Left cardiac atrium (tissue), 4 donors: Measurements from ENCODE around the gene PRKCE. TPM values are rescaled to one million over a fixed set of nuclear protein-coding genes. Genes with fewer than 3 reads are reported as not detected.

Experiments used
- ATAC-seq, 2 donors: fragments of 200-7000 bp; cut with Tn5 transposase; one replicate each; pipeline ENCODE4 v1.9.1; 2020; ENCODE audit warnings: mild to moderate bottlenecking in 2 of 2, moderate library complexity in 2 of 2
- DNase-seq: peaks from one replicate; pipeline ENCODE4 v3.0.0-alpha.2; 2020
- intact Hi-C, 2 donors: fragments of 100-400 bp; cut with DNase I; formaldehyde crosslinking; loops; one replicate each; pipeline versions ENCODE4 v1.14.1 to v1.15.1; 2022 to 2023
- total RNA-seq, 2 donors: library from RNA; stranded (reverse); fragmentation: NEBNext Ultra II Directional; extraction: Animal tissue kit (Norgen Biotek cat#: 25700); gene quantifications; one replicate each; pipeline ENCODE4 v1.2.1, GENCODE V29; 2021
- donor health status: DM: no; HTN: yes; CAD: no.
- donor health status: DM: no; HTN: yes; CAD: no; lungs with severe emphysema.
- donor health status: DM: yes; HTN: yes; CAD: no.
- donor health status: Dilated cardiomyopathy.

PRKCE gene
- total RNA-seq, 2 donors from 2014 or later: 17.9 to 24.8 TPM

GRCh38 chr2:46034535-46034934, 383.1 kb downstream of the PRKCE start:
- intact Hi-C loops: no loop called here
- DNase-seq: peak; percentile 74
- peak; percentile 51 to 63 for ATAC-seq

- ATAC-seq: no peak
- no peak for DNase-seq
- intact Hi-C loops: no loop called here
Observed at GRCh38 chr2:46036929-46037328, 385.5 kb downstream of the PRKCE start.

- DNase-seq: no peak
- ATAC-seq: no peak
- intact Hi-C loops: no loop called here
Observed at GRCh38 chr2:46039543-46040303, 388.2 kb downstream of the PRKCE start.

- intact Hi-C loops: no loop called here
- DNase-seq (no peak), ATAC-seq (no peak)
Observed at GRCh38 chr2:46040563-46041155, 389.2 kb downstream of the PRKCE start.

GRCh38 chr2:46041434-46041833, 390.0 kb downstream of the PRKCE start:
- no peak for DNase-seq
- ATAC-seq: no peak
- intact Hi-C loops: no loop called here

- intact Hi-C loops: no loop called here
- no peak for ATAC-seq
- DNase-seq: no peak
Observed at GRCh38 chr2:46042207-46042637, 390.7 kb downstream of the PRKCE start.

- ATAC-seq (no peak), DNase-seq (no peak)
- intact Hi-C loops: no loop called here
Observed at GRCh38 chr2:46042711-46043110, 391.2 kb downstream of the PRKCE start.

GRCh38 chr2:46045888-46046287, 394.4 kb downstream of the PRKCE start:
- intact Hi-C loops: no loop called here
- ATAC-seq (no peak), DNase-seq (no peak)

GRCh38 chr2:46047290-46047689, 395.8 kb downstream of the PRKCE start:
- no peak for DNase-seq
- no peak for ATAC-seq
- intact Hi-C loops: no loop called here

- ATAC-seq (no peak), DNase-seq (no peak)
- intact Hi-C loops: no loop called here
Observed at GRCh38 chr2:46048693-46049092, 397.2 kb downstream of the PRKCE start.

GRCh38 chr2:46050027-46050426, 398.6 kb downstream of the PRKCE start:
- ATAC-seq (no peak), DNase-seq (no peak)
- intact Hi-C loops: no loop called here

GRCh38 chr2:46050489-46050888, 399.0 kb downstream of the PRKCE start:
- ATAC-seq (no peak), DNase-seq (no peak)
- intact Hi-C loops: no loop called here

- no peak for ATAC-seq
- DNase-seq: no peak
- intact Hi-C loops: no loop called here
Observed at GRCh38 chr2:46051085-46051484, 399.6 kb downstream of the PRKCE start.

- intact Hi-C loops: no loop called here
- ATAC-seq (no peak), DNase-seq (no peak)
Observed at GRCh38 chr2:46053564-46053963, 402.1 kb downstream of the PRKCE start.

- ATAC-seq: no peak
- intact Hi-C loops: no loop called here
Observed at GRCh38 chr2:46056541-46056940, 405.1 kb downstream of the PRKCE start.

GRCh38 chr2:46058140-46058539, 406.7 kb downstream of the PRKCE start:
- intact Hi-C loops: no loop called here
- DNase-seq: peak; percentile 65
- ATAC-seq: peak; percentile 43 to 45

More at GRCh38 chr2:46056541-46056940, 405.1 kb downstream of the PRKCE start:
- no peak for DNase-seq

GRCh38 chr2:46062637-46063412, 411.4 kb downstream of the PRKCE start:
- DNase-seq (peak; percentile 89), ATAC-seq (peak; percentile 81 to 86)
- intact Hi-C loops: loop anchor here in 1 of 2 donors (5.0 to 10.0 kb wide), 4 partner anchors 41 to 302 kb away; partner anchors contain the start of gene EPAS1

GRCh38 chr2:46064396-46064795, 412.9 kb downstream of the PRKCE start:
- ATAC-seq: no peak
- no peak for DNase-seq
- intact Hi-C loops: loop anchor here in 1 of 2 donors (5.0 to 10.0 kb wide), 4 partner anchors 42 to 300 kb away; partner anchors contain the start of gene EPAS1

- DNase-seq: no peak
- no peak for ATAC-seq
- intact Hi-C loops: loop anchor here in 1 of 2 donors (10.0 kb wide), 2 partner anchors 110 to 300 kb away; no protein-coding TSS in a partner anchor
Observed at GRCh38 chr2:46065152-46065551, 413.7 kb downstream of the PRKCE start.

GRCh38 chr2:46066116-46066515, 414.6 kb downstream of the PRKCE start:
- DNase-seq: no peak
- intact Hi-C loops: loop anchor here in 1 of 2 donors (10.0 kb wide), 2 partner anchors 109 to 299 kb away; no protein-coding TSS in a partner anchor
- ATAC-seq: no peak
